GM21786 (cell line): ENCODE measurements around the gene VPS8.

Source experiments
- ATAC-seq: cut with Tn5 transposase; IDR thresholded peaks from one replicate; pipeline ENCODE4 v1.9.1; 2021; ENCODE audit not compliant: unreplicated experiment

VPS8 gene

GRCh38 chr3:184811999-184812661 is at the start of gene VPS8:
Gene VPS8 (plus strand): TSS chr3:184812166. CDS start chr3:184824633, 12,467 bp downstream.
- peak; percentile 96 for ATAC-seq

GRCh38 chr3:184764191-184764590 is 47.8 kb upstream of the VPS8 start:
- ATAC-seq: no peak

GRCh38 chr3:184765047-184765729 is 46.8 kb upstream of the VPS8 start:
- ATAC-seq: no peak

- peak; percentile 74 for ATAC-seq
Observed at GRCh38 chr3:184765730-184766074, 46.3 kb upstream of the VPS8 start.

- no peak for ATAC-seq
Observed at GRCh38 chr3:184766555-184767261, 45.3 kb upstream of the VPS8 start.

GRCh38 chr3:184767377-184767776 is 44.6 kb upstream of the VPS8 start:
- no peak for ATAC-seq

GRCh38 chr3:184769382-184770170 is 42.4 kb upstream of the VPS8 start:
- ATAC-seq: no peak

GRCh38 chr3:184770541-184770940 is 41.4 kb upstream of the VPS8 start:
- ATAC-seq: no peak

- no peak for ATAC-seq
Observed at GRCh38 chr3:184771301-184772127, 40.5 kb upstream of the VPS8 start.

- ATAC-seq: no peak
Observed at GRCh38 chr3:184772667-184773272, 39.2 kb upstream of the VPS8 start.

- no peak for ATAC-seq
Observed at GRCh38 chr3:184773283-184774186, 38.4 kb upstream of the VPS8 start.

- ATAC-seq: no peak
Observed at GRCh38 chr3:184776916-184777315, 35.0 kb upstream of the VPS8 start.

GRCh38 chr3:184777566-184778356 is 34.2 kb upstream of the VPS8 start:
- ATAC-seq: no peak

- no peak for ATAC-seq
Observed at GRCh38 chr3:184778426-184779332, 33.3 kb upstream of the VPS8 start.

GRCh38 chr3:184780981-184781515 is 30.9 kb upstream of the VPS8 start:
- no peak for ATAC-seq

- ATAC-seq: no peak
Observed at GRCh38 chr3:184781801-184782200, 30.2 kb upstream of the VPS8 start.

GRCh38 chr3:184783319-184783718 is 28.6 kb upstream of the VPS8 start:
- no peak for ATAC-seq
